HCT116 (cell line): ENCODE data around the gene PACRG.

ENCODE experiments used
- EZH2phosphoT487 ChIP-seq: fragments of 200-600 bp; IDR thresholded peaks from 2 replicates; pipeline ENCODE4 v1.6.1; 2018; ENCODE audit warnings: antibody characterized with exemption, borderline replicate concordance
- REST ChIP-seq: IDR thresholded peaks from 2 replicates; pipeline ENCODE4 v1.6.1; 2012; ENCODE audit warnings: low read depth
- SIN3A ChIP-seq: IDR thresholded peaks from 2 replicates; pipeline ENCODE4 v1.6.1; 2012; ENCODE audit warnings: low read depth
- ZFX ChIP-seq: fragments of 450-650 bp; IDR thresholded peaks from 2 replicates; pipeline ENCODE4 v1.6.1; 2017

- TF ChIP-seq EZH2phosphoT487 = no peak
- TF ChIP-seq REST = no peak
- no peak for TF ChIP-seq ZFX
- TF ChIP-seq SIN3A = no peak
These were observed 70.9 kb downstream of the PACRG start for GRCh38 chr6:162798546-162799266.
